HEK293 (cell line): ENCODE measurements around the gene NSMCE1.

Experiments
- ATF2 ChIP-seq: fragments of 450-650 bp; formaldehyde crosslinking; IDR thresholded peaks from 2 replicates; pipeline ENCODE4 v1.5.1; 2016; ENCODE audit warnings: missing biosample characterization, missing genetic modification characterization, low read depth
- REST ChIP-seq: fragments of 450-650 bp; formaldehyde crosslinking; IDR thresholded peaks from 2 replicates; pipeline ENCODE4 v1.5.1; 2016; ENCODE audit warnings: missing biosample characterization, missing genetic modification characterization
- ZNF121 ChIP-seq: fragments of 450-650 bp; formaldehyde crosslinking; IDR thresholded peaks from 2 replicates; pipeline ENCODE4 v1.5.1; 2016; ENCODE audit warnings: missing biosample characterization, missing genetic modification characterization
- ZNF335 ChIP-seq: fragments of 450-650 bp; formaldehyde crosslinking; conservative IDR thresholded peaks from 2 replicates; pipeline ENCODE4 v1.5.1; 2016; ENCODE audit warnings: missing biosample characterization, missing genetic modification characterization
- TF ChIP-seq, protein P1 (sequence below): fragments of 450-650 bp; IDR thresholded peaks from 2 replicates; pipeline ENCODE4 v1.5.1; 2018; ENCODE audit warnings: missing biosample characterization, mild to moderate bottlenecking, missing genetic modification characterization
- TF ChIP-seq, protein P2 (sequence below): fragments of 450-650 bp; formaldehyde crosslinking; IDR thresholded peaks from 2 replicates; pipeline ENCODE4 v1.5.1; 2016; ENCODE audit warnings: missing biosample characterization, missing genetic modification characterization

DNA sequence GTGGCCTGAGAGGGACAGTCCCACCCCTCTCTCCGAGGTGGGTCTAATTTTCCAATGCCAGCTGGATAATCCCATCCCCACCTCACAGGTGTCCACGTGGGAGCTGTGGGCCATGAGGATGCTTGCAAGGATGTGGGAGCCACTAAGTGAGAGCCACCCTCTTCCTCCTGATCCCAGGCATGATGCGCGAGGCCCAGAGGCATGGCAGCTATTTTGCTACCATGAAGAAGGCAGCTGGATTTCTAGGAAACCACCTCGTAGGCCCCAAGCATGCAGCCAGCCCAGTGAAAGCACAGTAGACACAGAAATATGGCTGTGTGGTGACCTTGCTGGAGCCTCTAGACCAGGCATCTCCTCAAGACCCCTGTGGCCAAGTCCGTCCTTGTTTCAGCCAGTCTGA, 44.9 kb downstream of the NSMCE1 start:
- TF ChIP-seq ZNF335 (tag by site-specific recombination) (no peak), REST (tag by site-specific recombination) (no peak), ZNF121 (tag by site-specific recombination) (no peak), ATF2 (tag by site-specific recombination) (no peak)
- TF ChIP-seq, protein P1, sequence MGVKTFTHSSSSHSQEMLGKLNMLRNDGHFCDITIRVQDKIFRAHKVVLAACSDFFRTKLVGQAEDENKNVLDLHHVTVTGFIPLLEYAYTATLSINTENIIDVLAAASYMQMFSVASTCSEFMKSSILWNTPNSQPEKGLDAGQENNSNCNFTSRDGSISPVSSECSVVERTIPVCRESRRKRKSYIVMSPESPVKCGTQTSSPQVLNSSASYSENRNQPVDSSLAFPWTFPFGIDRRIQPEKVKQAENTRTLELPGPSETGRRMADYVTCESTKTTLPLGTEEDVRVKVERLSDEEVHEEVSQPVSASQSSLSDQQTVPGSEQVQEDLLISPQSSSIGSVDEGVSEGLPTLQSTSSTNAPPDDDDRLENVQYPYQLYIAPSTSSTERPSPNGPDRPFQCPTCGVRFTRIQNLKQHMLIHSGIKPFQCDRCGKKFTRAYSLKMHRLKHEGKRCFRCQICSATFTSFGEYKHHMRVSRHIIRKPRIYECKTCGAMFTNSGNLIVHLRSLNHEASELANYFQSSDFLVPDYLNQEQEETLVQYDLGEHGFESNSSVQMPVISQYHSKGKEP (tag by site-specific recombination): no peak
- TF ChIP-seq, protein P2, sequence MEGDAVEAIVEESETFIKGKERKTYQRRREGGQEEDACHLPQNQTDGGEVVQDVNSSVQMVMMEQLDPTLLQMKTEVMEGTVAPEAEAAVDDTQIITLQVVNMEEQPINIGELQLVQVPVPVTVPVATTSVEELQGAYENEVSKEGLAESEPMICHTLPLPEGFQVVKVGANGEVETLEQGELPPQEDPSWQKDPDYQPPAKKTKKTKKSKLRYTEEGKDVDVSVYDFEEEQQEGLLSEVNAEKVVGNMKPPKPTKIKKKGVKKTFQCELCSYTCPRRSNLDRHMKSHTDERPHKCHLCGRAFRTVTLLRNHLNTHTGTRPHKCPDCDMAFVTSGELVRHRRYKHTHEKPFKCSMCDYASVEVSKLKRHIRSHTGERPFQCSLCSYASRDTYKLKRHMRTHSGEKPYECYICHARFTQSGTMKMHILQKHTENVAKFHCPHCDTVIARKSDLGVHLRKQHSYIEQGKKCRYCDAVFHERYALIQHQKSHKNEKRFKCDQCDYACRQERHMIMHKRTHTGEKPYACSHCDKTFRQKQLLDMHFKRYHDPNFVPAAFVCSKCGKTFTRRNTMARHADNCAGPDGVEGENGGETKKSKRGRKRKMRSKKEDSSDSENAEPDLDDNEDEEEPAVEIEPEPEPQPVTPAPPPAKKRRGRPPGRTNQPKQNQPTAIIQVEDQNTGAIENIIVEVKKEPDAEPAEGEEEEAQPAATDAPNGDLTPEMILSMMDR (tag by site-specific recombination): no peak
